HepG2 (cell line): ENCODE data around the gene SNRNP35. TPM values are rescaled to one million over a fixed set of nuclear protein-coding genes. Genes with fewer than 3 reads are reported as not detected.

Experiments used
- ZFP91 ChIP-seq: sonication (generic); formaldehyde crosslinking; IDR thresholded peaks from 2 replicates; pipeline ENCODE4 v1.9.0; 2022; ENCODE audit warnings: missing genetic modification reagents, mild to moderate bottlenecking, borderline replicate concordance
- ZNF333 ChIP-seq: sonication (generic); formaldehyde crosslinking; IDR thresholded peaks from 2 replicates; pipeline ENCODE4 v1.4.0; 2020; ENCODE audit warnings: mild to moderate bottlenecking, missing genetic modification reagents, borderline replicate concordance
- ZNF34 ChIP-seq: sonication (generic); formaldehyde crosslinking; IDR thresholded peaks from 2 replicates; pipeline ENCODE4 v1.4.0; 2020; ENCODE audit warnings: mild to moderate bottlenecking, missing genetic modification reagents, borderline replicate concordance
- ZNF382 ChIP-seq: sonication (generic); formaldehyde crosslinking; IDR thresholded peaks from 2 replicates; pipeline ENCODE4 v1.5.0; 2020; ENCODE audit warnings: missing genetic modification reagents, mild to moderate bottlenecking, borderline replicate concordance
- ZNF746 ChIP-seq: sonication (generic); formaldehyde crosslinking; IDR thresholded peaks from 2 replicates; pipeline ENCODE4 v1.8.0; 2022; ENCODE audit warnings: mild to moderate bottlenecking, missing genetic modification reagents
- ZNF800 ChIP-seq: sonication (generic); formaldehyde crosslinking; IDR thresholded peaks from 2 replicates; pipeline ENCODE4 v1.4.0; 2020; ENCODE audit warnings: missing genetic modification reagents
- polyA plus RNA-seq, 8 experiments: library from polyadenylated mRNA; depleted of rRNA in 3 of 8; stranded (reverse) in 7 of 8; unstranded in 1 of 8; fragments of >200 nt; fragmentation: Illumina TruSeq in 4 of 8; extraction: Trizol in 4 of 8; gene quantifications; 2 replicates each; pipeline versions ENCODE4 v1.2.1 to v1.2.3, GENCODE V29; 2011 to 2016; ENCODE audit warnings: low read depth in 4 of 8, missing spikeins in 1 of 8, mixed read lengths in 1 of 8; ENCODE audit not compliant: insufficient read depth in 1 of 8
- total RNA-seq, 5 experiments: library from RNA; depleted of rRNA; stranded (reverse); fragments of >200 nt; fragmentation: Illumina TruSeq; extraction: Trizol; gene quantifications; 2 replicates each; pipeline ENCODE4 v1.2.3, GENCODE V29; 2016; ENCODE audit warnings: low read depth in 1 of 5
- TF ChIP-seq, protein P1 (sequence below): sonication (generic); formaldehyde crosslinking; IDR thresholded peaks from 2 replicates; pipeline ENCODE4 v1.4.0; 2020; ENCODE audit warnings: mild to moderate bottlenecking, missing genetic modification reagents
- TF ChIP-seq, protein P2 (sequence below): sonication (generic); formaldehyde crosslinking; IDR thresholded peaks from 2 replicates; pipeline ENCODE4 v1.9.0; 2021; ENCODE audit warnings: missing genetic modification reagents, borderline replicate concordance

The SNRNP35 gene
- total and polyA plus RNA-seq, 2 of the 13 experiments (the other 11 are each of a cell fraction or from before 2014, with no cell fraction given): 11.3 to 22.6 TPM

DNA sequence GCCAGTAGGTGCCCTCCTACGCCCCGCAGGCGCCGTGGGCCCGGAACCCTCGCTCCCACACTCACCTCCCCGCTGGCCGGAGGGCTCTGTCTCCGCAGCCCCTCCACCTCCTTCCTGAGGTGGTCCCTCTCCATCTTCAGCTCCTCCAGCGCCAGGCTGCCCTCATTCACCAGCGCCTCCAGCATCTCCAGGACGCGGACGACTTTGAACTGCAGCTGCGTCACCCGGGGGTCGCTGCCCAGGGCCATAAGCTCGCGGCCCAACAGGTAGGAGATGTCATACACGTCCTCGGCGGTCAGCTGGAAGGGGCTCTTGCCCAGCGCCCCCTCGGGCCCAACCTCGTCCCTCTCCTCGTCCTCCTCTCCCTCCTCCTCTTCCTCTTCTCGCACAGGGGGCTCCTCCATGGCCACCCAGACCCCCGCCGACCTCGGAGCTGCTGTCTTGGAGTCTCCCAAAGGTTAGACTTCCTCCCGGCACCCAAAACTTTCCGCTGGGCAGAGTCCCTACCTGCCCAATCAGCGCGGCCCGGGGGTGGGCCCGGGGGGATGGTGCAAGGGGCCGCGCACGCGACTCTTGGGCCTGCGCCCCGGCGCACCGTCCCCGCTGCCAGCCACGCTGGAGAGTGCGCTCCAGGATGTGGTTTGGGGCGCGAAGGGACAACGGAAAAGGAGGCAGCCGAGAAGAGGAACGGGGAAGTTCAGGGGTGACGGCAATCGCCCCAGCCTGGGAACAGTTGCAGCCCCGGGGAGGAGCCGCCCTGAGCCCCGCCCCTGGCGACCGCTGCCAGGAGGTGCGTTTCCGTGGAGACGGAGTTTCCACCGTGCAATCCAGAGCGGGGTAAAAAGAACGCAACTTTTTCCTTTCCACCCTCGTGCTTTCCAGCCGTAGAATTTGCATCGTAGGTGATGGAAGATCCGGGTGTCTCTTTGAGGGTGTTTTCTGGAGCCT lies 21.6 kb upstream of the SNRNP35 start, which contains the start of gene RILPL2 (continued):
- TF ChIP-seq, protein P1, sequence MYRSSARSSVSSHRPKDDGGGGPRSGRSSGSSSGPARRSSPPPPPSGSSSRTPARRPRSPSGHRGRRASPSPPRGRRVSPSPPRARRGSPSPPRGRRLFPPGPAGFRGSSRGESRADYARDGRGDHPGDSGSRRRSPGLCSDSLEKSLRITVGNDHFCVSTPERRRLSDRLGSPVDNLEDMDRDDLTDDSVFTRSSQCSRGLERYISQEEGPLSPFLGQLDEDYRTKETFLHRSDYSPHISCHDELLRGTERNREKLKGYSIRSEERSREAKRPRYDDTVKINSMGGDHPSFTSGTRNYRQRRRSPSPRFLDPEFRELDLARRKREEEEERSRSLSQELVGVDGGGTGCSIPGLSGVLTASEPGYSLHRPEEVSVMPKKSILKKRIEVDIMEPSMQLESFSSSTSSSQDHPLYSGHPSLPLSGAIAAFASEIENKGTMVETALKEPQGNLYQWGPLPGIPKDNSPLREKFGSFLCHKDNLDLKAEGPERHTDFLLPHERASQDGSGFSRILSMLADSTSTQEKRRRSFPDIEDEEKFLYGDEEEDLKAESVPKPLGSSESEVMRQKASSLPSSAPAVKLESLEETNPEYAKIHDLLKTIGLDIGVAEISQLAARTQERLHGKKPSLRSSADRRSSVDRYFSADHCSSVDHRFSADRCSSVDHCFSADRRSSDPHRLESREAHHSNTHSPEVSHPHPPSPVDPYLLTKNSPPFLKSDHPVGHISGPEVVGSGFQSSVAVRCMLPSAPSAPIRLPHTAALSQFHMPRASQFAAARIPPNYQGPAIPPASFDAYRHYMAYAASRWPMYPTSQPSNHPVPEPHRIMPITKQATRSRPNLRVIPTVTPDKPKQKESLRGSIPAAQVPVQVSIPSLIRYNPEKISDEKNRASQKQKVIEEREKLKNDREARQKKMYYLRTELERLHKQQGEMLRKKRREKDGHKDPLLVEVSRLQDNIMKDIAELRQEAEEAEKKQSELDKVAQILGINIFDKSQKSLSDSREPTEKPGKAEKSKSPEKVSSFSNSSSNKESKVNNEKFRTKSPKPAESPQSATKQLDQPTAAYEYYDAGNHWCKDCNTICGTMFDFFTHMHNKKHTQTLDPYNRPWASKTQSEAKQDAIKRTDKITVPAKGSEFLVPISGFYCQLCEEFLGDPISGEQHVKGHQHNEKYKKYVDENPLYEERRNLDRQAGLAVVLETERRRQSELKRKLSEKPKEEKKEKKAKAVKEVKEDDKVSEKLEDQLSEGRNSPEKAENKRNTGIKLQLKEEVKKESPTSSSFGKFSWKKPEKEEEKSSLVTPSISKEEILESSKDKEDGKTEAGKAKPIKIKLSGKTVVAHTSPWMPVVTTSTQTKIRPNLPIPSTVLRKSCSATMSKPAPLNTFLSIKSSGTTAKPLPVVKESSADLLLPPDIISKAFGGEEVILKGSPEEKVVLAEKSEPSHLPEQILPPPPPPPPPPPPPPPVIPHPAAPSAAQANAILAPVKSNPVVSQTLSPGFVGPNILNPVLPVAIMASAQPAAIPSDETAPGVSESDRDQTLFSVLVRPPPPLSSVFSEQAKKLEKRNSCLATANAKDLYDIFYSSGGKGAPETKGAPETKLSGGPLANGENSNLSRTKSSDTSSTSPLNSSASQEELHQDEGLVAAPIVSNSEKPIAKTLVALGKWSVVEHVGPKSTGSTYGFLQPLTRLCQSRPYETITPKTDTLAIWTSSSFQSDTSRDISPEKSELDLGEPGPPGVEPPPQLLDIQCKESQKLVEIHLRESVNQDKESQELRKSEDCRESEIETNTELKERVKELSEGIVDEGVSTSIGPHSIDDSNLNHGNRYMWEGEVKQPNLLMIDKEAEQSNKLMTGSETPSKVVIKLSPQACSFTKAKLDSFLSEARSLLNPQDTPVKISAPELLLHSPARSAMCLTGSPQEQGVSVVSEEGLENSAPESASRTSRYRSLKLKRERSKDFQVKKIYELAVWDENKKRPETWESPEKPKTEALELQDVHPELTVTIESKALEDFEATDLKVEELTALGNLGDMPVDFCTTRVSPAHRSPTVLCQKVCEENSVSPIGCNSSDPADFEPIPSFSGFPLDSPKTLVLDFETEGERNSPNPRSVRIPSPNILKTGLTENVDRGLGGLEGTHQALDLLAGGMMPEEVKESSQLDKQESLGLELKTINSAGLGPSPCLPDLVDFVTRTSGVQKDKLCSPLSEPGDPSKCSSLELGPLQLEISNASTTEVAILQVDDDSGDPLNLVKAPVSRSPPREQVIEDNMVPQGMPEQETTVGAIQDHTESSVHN (CRISPR knock-in tag): peak; percentile 83
- TF ChIP-seq ZNF333 (CRISPR knock-in tag) (peak; percentile 27; the same call in 1 of the 2 replicates), ZNF34 (CRISPR knock-in tag) (0 out of 2 replicates have a peak, but pooled peaks have one; percentile 55), ZNF800 (CRISPR knock-in tag) (peak; percentile 92), ZNF382 (CRISPR knock-in tag) (no peak), ZNF746 (CRISPR knock-in tag) (peak; percentile 62), ZFP91 (peak; percentile 84; the same call in 1 of the 2 replicates)
- TF ChIP-seq, protein P2, sequence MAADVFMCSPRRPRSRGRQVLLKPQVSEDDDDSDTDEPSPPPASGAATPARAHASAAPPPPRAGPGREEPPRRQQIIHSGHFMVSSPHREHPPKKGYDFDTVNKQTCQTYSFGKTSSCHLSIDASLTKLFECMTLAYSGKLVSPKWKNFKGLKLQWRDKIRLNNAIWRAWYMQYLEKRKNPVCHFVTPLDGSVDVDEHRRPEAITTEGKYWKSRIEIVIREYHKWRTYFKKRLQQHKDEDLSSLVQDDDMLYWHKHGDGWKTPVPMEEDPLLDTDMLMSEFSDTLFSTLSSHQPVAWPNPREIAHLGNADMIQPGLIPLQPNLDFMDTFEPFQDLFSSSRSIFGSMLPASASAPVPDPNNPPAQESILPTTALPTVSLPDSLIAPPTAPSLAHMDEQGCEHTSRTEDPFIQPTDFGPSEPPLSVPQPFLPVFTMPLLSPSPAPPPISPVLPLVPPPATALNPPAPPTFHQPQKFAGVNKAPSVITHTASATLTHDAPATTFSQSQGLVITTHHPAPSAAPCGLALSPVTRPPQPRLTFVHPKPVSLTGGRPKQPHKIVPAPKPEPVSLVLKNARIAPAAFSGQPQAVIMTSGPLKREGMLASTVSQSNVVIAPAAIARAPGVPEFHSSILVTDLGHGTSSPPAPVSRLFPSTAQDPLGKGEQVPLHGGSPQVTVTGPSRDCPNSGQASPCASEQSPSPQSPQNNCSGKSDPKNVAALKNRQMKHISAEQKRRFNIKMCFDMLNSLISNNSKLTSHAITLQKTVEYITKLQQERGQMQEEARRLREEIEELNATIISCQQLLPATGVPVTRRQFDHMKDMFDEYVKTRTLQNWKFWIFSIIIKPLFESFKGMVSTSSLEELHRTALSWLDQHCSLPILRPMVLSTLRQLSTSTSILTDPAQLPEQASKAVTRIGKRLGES (CRISPR knock-in tag): no peak
